NCI-H2081 treated with DMSO at 0.1 percent for 48 hours (cell line): ENCODE data around the gene TATDN2.
A peak's percentile ranks its signal among the peaks of the same experiment; 100 is the strongest.
"Not testable (repeated sequence)": the region's sequence is repeated elsewhere in the genome, so short reads cannot be mapped to it uniquely, and the experiment has no call there.

ENCODE experiments used
- DNase-seq: peaks from one replicate; lab custom pipeline; 2025; lab: John Stamatoyannopoulos, UW

TATDN2 gene

DNA sequence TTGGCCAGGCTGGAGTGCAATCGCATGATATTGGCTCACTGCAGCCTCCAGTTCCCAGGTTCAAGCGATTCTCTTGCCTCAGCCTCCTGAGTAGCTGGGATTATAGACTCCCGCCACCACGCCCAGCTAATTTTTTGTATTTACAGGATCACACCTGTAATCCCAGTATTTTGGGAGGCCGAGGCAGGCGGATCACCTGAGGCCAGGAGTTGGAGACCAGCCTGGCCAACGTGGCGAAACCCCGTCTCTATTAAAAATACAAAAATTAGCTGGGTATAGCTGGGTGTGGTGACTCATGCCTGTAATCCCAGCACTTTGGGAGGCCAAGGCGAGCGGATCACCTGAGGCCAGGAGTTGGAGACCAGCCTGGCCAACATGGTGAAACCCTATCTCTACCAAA is 24.2 kb downstream of the TATDN2 start:
- not testable (repeated sequence) for DNase-seq

- DNase-seq = no peak
Observed at GRCh38 chr3:10272977-10273376, 24.7 kb downstream of the TATDN2 start.

GRCh38 chr3:10273702-10274305 is 25.5 kb downstream of the TATDN2 start:
- no peak for DNase-seq

DNA sequence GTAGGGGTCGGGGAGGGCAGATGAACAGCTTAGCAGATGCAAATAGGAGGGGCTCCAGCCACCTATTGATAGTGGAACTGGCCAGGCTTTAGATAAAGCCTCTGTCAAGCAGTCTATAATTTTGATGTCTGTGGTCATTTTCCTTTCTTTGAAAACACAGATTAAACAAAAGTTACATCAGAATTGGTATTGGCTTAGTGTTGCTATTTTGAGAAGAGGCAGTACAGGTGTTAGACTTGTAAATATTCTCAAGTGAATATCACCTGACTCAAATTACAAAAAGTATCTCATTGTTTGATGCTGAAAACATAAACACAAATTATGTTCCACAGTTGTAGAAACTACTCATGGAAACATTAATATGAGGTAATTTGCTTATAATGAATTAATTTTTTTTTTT is 26.3 kb downstream of the TATDN2 start:
- DNase-seq = no peak

DNA sequence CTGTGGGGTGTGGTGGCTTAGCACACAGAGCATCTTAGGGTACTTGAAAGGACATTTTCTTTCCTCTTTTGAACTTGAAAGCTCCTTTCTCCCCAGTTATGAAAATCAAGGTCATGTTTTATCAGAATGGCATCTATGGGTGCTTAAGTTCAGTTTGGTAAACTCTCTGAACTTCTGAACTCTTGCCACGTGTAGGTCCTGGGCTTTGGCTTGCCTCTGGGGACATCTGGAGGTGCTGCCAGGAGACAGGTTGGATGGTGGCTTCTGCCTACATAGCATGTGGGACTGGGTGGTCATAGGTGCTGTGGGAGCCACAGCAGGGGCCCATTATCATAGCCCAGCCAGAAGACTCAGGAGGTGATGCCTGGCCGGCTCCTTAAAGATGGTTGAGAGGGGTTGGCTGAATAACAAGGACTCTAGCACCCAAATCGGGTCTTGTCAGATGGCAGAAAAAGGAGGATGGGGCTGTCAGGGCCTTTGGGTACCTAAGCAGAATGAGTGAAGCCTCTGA is 28.9 kb downstream of the TATDN2 start:
- no peak for DNase-seq

DNA sequence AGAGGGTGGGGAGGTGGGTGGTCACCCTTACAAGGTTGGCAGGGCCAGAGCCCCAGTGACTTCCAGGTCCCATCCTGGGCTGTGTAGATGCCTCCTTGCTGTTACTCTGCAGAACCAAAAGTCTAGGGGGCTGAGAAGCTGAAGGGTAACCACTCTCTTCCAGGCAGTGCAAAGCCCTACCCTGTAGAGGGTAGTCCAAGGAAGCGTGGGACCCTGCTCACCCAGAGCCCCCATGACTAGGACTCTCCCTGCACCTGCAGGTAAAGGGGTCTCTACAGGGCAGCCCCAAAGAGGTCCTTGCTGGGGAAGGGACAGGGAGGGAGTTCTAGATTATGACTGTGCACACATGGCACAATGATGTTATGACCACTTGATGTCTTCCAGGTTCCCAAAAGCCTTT is 30.2 kb downstream of the TATDN2 start:
- no peak for DNase-seq

- DNase-seq = no peak
Observed at GRCh38 chr3:10279384-10280176, 31.3 kb downstream of the TATDN2 start.

DNA sequence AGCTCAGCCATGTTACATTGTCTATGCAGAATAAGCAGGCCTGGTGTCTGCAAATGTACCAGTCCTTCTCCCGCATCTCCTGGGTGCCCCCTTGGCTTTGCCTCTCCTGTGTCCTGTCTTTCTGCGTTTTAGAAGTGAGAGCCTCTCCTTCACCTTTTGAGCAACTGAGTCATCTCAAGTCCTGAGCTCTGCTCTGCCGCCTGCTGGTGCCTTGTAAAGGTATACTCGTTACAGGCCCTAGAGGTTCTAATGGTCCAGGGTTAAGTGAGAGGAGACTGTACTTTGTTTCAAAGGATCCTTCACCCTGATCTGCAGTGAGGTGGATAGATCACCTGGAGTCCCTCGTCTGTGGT is 31.9 kb downstream of the TATDN2 start:
- DNase-seq = no peak

DNA sequence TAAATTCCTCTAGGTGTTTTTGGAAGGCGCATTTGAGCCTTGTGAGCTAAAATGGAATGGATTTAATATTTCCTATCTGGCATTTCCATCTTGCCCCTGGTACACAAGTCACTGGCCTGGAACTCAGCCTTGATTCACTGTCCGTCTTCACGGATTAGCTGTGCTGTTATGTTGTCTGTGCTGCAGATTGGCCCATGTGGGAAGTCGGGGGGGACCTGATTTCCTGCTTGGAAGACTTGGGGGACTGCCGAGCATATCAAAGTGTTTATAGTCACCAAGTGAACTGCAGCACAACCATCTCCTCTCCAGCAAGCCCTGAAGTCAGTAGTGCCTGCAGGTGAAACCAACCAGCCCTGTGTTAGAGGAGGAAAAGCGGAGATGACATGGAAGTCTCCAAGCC is 32.3 kb downstream of the TATDN2 start:
- no peak for DNase-seq

GRCh38 chr3:10281951-10282350 is 33.7 kb downstream of the TATDN2 start:
- no peak for DNase-seq

GRCh38 chr3:10283638-10284037 is 35.4 kb downstream of the TATDN2 start:
- peak; percentile 21 for DNase-seq

- no peak for DNase-seq
Observed at GRCh38 chr3:10284496-10284895, 36.2 kb downstream of the TATDN2 start.

DNA sequence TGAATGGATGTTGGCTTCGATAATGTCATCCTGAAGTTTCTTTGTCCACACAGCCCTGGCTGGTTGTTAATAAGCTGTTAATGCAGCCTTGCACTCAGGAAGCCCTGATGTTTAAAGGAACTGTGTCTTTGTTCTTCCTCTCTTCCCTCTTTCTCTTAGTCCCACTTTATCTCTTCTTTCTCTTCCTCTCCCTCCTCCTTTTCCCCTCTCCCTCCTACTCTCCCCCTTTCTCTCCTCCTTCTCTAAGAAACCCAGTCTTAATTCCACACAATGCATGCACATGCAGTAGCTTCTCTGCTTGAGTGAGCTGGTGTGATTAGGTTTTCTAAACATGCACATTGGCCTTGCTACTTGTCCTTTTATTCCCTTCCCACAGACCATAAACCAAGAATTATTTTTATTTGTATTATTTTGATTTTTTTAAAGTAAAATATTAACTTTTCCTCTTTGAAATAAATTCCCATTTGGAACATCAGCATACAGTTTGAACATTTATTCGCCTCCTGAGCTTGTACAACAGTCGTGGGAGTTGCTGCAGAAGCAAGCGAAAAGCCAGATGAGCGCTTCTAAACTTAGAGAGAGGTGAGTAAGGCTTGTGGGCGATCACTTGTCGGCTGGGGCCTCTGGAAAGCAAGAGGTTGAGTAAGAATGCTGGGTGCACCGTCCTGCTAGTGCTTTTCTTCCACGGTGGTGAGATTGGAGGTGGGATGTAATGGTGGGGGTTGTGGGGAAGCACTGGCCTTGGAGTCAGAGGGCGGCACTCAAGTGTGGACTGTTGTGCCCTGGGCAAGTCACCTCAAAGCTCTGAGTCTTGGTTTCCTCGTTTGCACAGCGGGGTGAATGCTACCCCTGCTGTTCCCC is 37.2 kb downstream of the TATDN2 start:
- no peak for DNase-seq

GRCh38 chr3:10286133-10286524 is 37.9 kb downstream of the TATDN2 start:
- no peak for DNase-seq

DNA sequence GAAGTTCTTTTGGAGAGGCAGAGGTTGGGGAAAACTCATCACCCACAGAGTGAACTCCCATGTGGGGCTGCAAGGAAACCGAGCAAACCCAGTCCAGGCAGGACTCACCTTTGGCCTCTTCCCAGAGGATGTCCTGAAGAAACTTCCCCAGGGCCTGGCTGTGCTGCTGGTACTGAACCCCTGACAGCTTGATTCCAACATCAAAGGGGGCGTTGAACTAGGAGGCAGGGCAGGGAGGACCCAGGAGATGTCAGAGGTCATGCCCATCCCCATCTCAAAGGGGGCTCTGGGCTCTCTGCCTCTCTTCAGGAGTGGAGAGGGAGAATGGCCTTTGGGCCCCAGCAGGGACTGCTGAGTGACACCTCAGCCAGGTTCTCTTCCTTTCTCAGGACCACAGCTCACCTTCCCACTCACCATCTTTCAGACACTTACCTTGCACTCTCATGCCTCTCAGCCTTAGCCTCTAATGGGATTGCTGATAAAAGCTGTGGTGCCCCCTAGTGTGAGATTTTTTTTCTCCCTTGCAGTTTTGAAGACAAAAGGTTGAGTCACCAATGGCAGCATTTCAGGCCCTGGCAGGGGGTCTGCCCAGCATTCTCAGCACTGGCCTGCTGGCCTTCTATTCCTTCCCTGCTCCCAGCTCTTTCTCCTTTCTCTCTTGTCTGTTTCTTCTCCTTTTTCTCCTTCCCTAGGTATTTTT is 38.5 kb downstream of the TATDN2 start:
- DNase-seq = peak; percentile 42

GRCh38 chr3:10287936-10288574 is 39.8 kb downstream of the TATDN2 start:
- no peak for DNase-seq

GRCh38 chr3:10288575-10288960 is 40.3 kb downstream of the TATDN2 start:
- no peak for DNase-seq

- DNase-seq = no peak
Observed at GRCh38 chr3:10289077-10289476, 40.8 kb downstream of the TATDN2 start.

- no peak for DNase-seq
Observed at GRCh38 chr3:10289787-10290355, 41.6 kb downstream of the TATDN2 start.

GRCh38 chr3:10290481-10291176 is 42.4 kb downstream of the TATDN2 start:
- DNase-seq = no peak

DNA sequence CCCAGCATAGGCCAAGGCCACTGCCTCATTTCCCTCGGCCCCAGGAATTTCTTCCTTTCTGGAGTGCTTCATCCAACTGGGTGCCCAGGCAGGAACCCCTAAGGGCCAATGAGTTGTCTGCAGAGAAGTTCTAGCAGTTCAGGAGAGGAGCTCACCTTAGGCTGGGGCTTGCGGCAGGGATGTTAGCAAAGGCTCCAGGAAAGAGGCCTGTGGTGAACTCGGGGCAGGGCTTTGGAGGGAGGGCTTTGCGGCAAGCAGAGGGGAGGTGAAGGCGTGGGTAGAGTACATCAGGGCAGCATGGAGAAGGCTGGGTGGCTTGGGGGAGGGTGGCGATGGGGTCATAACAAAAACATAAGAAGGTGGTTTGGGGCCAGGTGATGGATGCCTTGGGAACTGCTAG is 43.4 kb downstream of the TATDN2 start:
- no peak for DNase-seq
